GM12878 (cell line): ENCODE data around the gene JADE2. TPM values are rescaled to one million over a fixed set of nuclear protein-coding genes. Genes with fewer than 3 reads are reported as not detected.
A peak's percentile ranks its signal among the peaks of the same experiment; 100 is the strongest.

Experiments used
- CREB1 ChIP-seq: IDR thresholded peaks from 2 replicates; pipeline ENCODE4 v1.6.1; 2012; ENCODE audit warnings: low read depth, mild to moderate bottlenecking, inconsistent platforms
- EGR1 ChIP-seq, 2 experiments: IDR thresholded peaks; 1 replicate in 1 of 2; 2 replicates in 1 of 2; pipeline ENCODE4 v1.6.1; 2011 to 2012; ENCODE audit warnings: low read depth in 2 of 2, low read length in 2 of 2, borderline replicate concordance in 1 of 2, mild to moderate bottlenecking in 1 of 2, moderate library complexity in 1 of 2
- HDAC6 ChIP-seq: fragments of 200-600 bp; sonication (generic); IDR thresholded peaks from one replicate; pipeline ENCODE4 v1.8.0; 2017; ENCODE audit warnings: antibody characterized with exemption; ENCODE audit not compliant: unreplicated experiment
- HSF1 ChIP-seq: fragments of 150-350 bp; IDR thresholded peaks from 2 replicates; pipeline ENCODE4 v1.6.1; 2014; ENCODE audit warnings: mild to moderate bottlenecking, low read depth, low read length
- LARP7 ChIP-seq: fragments of 450-650 bp; IDR thresholded peaks from 2 replicates; pipeline ENCODE4 v1.6.1; 2017; ENCODE audit warnings: mild to moderate bottlenecking
- NFYB ChIP-seq: IDR thresholded peaks from 2 replicates; pipeline ENCODE4 v1.6.1; 2011; ENCODE audit warnings: low read depth, mild to moderate bottlenecking, low read length, improper control_type of control experiment, moderate library complexity; ENCODE audit not compliant: insufficient read depth
- NR2C1 ChIP-seq: fragments of 450-650 bp; IDR thresholded peaks from 2 replicates; pipeline ENCODE4 v1.6.1; 2017; ENCODE audit warnings: antibody characterized with exemption, mild to moderate bottlenecking, moderate library complexity
- SREBF2 ChIP-seq: IDR thresholded peaks from 2 replicates; pipeline ENCODE4 v1.6.1; 2012; ENCODE audit warnings: mild to moderate bottlenecking, low read length
- SUZ12 ChIP-seq: fragments of 200-600 bp; sonication (generic); IDR thresholded peaks from one replicate; pipeline ENCODE4 v1.6.1; 2018; ENCODE audit warnings: antibody characterized with exemption, mild to moderate bottlenecking; ENCODE audit not compliant: unreplicated experiment
- TCF12 ChIP-seq: IDR thresholded peaks from 2 replicates; pipeline ENCODE4 v1.6.1; 2011; ENCODE audit warnings: low read depth, mild to moderate bottlenecking, low read length
- ZNF384 ChIP-seq: IDR thresholded peaks from 2 replicates; pipeline ENCODE4 v1.6.1; 2012; ENCODE audit warnings: low read depth, mild to moderate bottlenecking, low read length, improper control_type of control experiment, borderline replicate concordance
- ZZZ3 ChIP-seq: IDR thresholded peaks from 2 replicates; pipeline ENCODE4 v1.6.1; 2011; ENCODE audit warnings: low read depth; ENCODE audit not compliant: control insufficient read depth, insufficient read length
- polyA plus RNA-seq, 11 experiments: library from polyadenylated mRNA; depleted of rRNA in 4 of 11; unstranded in 6 of 11; stranded (reverse) in 5 of 11; fragments of >200 nt; fragmentation: Nextera tagmentation in 4 of 11; fragmentation: Illumina TruSeq in 1 of 11; extraction: Ambion mirVana in 4 of 11; extraction: Trizol in 1 of 11; gene quantifications; 1 replicate in 1 of 11; 2 replicates in 10 of 11; pipeline versions ENCODE4 v1.2.1 to v1.2.3, GENCODE V29; 2011 to 2016; ENCODE audit warnings: inconsistent platforms in 2 of 11, missing spikeins in 2 of 11, low read depth in 1 of 11
- total RNA-seq, 4 experiments: library from RNA; depleted of rRNA in 3 of 4; stranded (reverse); fragments of >200 nt in 3 of 4; fragmentation: Illumina TruSeq in 1 of 4; extraction: Trizol in 1 of 4; gene quantifications; 2 replicates each; pipeline versions ENCODE4 v1.2.1 to v1.2.3, GENCODE V29; 2013 to 2021
- TF ChIP-seq, protein P1 (sequence below): fragments of 450-650 bp; formaldehyde crosslinking; IDR thresholded peaks from 2 replicates; pipeline ENCODE4 v1.5.0; 2022; ENCODE audit warnings: mild to moderate bottlenecking, missing genetic modification characterization
- TF ChIP-seq, protein P2 (sequence below): IDR thresholded peaks from 2 replicates; pipeline ENCODE4 v1.6.1; 2011; ENCODE audit warnings: mild to moderate bottlenecking, low read depth, low read length, moderate library complexity; ENCODE audit not compliant: insufficient replicate concordance
- TF ChIP-seq, protein P3 (sequence below): IDR thresholded peaks from 2 replicates; pipeline ENCODE4 v1.6.1; 2012; ENCODE audit warnings: low read depth, low read length, improper control_type of control experiment
- TF ChIP-seq, protein P4 (sequence below): fragments of 450-650 bp; IDR thresholded peaks from 2 replicates; pipeline ENCODE4 v1.6.1; 2017; ENCODE audit warnings: mild to moderate bottlenecking
- TF ChIP-seq, protein P5 (sequence below): IDR thresholded peaks from 2 replicates; pipeline ENCODE4 v1.6.1; 2012; ENCODE audit warnings: low read length, inconsistent platforms

The JADE2 gene
- total and polyA plus RNA-seq, 10 of the 15 experiments (the other 5 are each of a cell fraction or from before 2014, with no cell fraction given) = 1.5 to 67.0 (median 22.4) TPM

GRCh38 chr5:134524826-134525682, at the start of gene JADE2 (continued):
- TF ChIP-seq HSF1 (no peak), HDAC6 (no peak), ZZZ3 (no peak), NR2C1 (no peak), SUZ12 (no peak), NFYB (no peak), EGR1 (IDR thresholded peaks at IDR 0.05; ENCODE audit: borderline replicate concordance in 1 of 2, low read depth in 2 of 2, low read length in 2 of 2) (0 out of 3 replicates have a peak, but pooled peaks of 1 of the 2 experiments have one; percentile 29), SREBF2 (no peak), CREB1 (peak; percentile 93), ZNF384 (peak; percentile 95), LARP7 (no peak), TCF12 (no peak)
- TF ChIP-seq, protein P1, sequence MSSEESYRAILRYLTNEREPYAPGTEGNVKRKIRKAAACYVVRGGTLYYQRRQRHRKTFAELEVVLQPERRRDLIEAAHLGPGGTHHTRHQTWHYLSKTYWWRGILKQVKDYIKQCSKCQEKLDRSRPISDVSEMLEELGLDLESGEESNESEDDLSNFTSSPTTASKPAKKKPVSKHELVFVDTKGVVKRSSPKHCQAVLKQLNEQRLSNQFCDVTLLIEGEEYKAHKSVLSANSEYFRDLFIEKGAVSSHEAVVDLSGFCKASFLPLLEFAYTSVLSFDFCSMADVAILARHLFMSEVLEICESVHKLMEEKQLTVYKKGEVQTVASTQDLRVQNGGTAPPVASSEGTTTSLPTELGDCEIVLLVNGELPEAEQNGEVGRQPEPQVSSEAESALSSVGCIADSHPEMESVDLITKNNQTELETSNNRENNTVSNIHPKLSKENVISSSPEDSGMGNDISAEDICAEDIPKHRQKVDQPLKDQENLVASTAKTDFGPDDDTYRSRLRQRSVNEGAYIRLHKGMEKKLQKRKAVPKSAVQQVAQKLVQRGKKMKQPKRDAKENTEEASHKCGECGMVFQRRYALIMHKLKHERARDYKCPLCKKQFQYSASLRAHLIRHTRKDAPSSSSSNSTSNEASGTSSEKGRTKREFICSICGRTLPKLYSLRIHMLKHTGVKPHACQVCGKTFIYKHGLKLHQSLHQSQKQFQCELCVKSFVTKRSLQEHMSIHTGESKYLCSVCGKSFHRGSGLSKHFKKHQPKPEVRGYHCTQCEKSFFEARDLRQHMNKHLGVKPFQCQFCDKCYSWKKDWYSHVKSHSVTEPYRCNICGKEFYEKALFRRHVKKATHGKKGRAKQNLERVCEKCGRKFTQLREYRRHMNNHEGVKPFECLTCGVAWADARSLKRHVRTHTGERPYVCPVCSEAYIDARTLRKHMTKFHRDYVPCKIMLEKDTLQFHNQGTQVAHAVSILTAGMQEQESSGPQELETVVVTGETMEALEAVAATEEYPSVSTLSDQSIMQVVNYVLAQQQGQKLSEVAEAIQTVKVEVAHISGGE (CRISPR knock-in tag) = no peak
- TF ChIP-seq, protein P2, sequence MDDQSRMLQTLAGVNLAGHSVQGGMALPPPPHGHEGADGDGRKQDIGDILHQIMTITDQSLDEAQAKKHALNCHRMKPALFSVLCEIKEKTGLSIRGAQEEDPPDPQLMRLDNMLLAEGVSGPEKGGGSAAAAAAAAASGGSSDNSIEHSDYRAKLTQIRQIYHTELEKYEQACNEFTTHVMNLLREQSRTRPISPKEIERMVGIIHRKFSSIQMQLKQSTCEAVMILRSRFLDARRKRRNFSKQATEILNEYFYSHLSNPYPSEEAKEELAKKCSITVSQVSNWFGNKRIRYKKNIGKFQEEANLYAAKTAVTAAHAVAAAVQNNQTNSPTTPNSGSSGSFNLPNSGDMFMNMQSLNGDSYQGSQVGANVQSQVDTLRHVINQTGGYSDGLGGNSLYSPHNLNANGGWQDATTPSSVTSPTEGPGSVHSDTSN = no peak
- TF ChIP-seq, protein P3, sequence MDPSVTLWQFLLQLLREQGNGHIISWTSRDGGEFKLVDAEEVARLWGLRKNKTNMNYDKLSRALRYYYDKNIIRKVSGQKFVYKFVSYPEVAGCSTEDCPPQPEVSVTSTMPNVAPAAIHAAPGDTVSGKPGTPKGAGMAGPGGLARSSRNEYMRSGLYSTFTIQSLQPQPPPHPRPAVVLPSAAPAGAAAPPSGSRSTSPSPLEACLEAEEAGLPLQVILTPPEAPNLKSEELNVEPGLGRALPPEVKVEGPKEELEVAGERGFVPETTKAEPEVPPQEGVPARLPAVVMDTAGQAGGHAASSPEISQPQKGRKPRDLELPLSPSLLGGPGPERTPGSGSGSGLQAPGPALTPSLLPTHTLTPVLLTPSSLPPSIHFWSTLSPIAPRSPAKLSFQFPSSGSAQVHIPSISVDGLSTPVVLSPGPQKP = no peak
- TF ChIP-seq, protein P4, sequence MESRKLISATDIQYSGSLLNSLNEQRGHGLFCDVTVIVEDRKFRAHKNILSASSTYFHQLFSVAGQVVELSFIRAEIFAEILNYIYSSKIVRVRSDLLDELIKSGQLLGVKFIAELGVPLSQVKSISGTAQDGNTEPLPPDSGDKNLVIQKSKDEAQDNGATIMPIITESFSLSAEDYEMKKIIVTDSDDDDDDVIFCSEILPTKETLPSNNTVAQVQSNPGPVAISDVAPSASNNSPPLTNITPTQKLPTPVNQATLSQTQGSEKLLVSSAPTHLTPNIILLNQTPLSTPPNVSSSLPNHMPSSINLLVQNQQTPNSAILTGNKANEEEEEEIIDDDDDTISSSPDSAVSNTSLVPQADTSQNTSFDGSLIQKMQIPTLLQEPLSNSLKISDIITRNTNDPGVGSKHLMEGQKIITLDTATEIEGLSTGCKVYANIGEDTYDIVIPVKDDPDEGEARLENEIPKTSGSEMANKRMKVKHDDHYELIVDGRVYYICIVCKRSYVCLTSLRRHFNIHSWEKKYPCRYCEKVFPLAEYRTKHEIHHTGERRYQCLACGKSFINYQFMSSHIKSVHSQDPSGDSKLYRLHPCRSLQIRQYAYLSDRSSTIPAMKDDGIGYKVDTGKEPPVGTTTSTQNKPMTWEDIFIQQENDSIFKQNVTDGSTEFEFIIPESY = no peak
- TF ChIP-seq, protein P5, sequence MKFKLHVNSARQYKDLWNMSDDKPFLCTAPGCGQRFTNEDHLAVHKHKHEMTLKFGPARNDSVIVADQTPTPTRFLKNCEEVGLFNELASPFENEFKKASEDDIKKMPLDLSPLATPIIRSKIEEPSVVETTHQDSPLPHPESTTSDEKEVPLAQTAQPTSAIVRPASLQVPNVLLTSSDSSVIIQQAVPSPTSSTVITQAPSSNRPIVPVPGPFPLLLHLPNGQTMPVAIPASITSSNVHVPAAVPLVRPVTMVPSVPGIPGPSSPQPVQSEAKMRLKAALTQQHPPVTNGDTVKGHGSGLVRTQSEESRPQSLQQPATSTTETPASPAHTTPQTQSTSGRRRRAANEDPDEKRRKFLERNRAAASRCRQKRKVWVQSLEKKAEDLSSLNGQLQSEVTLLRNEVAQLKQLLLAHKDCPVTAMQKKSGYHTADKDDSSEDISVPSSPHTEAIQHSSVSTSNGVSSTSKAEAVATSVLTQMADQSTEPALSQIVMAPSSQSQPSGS = no peak
